ENCODE results near the gene CLCA2.
A peak's percentile ranks its signal among the peaks of the same experiment; 100 is the strongest.

The CLCA2 gene

GRCh38 chr1:86387916-86388627, 35.9 kb upstream of the CLCA2 start:
- Histone ChIP-seq H3K4me3 (no peak overlapping the region), H3K27ac (no peak overlapping the region), H3K4me2 (no peak overlapping the region), H3K36me3 (peaks cover 0 to 22% (median 0%) of the 10 kb centered on the region in 11 experiments; a peak in 3 of 22 replicates), H3K27me3 (no peaks in the 10 kb centered on the region), H3K9me3 (replicated peaks in 1 of 11) (peaks cover 0 to 9% (median 6%) of the 10 kb centered on the region in 11 experiments; a peak in 13 of 22 replicates), H3K4me1 (peaks cover 0 to 12% (median 0%) of the 10 kb centered on the region in 10 experiments; a peak in 7 of 20 replicates), H4K20me1 (no peaks in the 10 kb centered on the region), H3K9ac (no peak overlapping the region)
- TF ChIP-seq Cebpa-rat (IDR thresholded peaks at IDR 0.05), result no peak

GRCh38 chr1:86388777-86389176, 35.2 kb upstream of the CLCA2 start:
- Histone ChIP-seq H3K36me3 (peaks cover 0 to 22% (median 0%) of the 10 kb centered on the region in 11 experiments; a peak in 3 of 22 replicates), H4K20me1 (no peaks in the 10 kb centered on the region), H3K9me3 (replicated peaks in 1 of 11) (peaks cover 0 to 9% (median 6%) of the 10 kb centered on the region in 11 experiments; a peak in 13 of 22 replicates), H3K4me1 (peaks cover 0 to 13% (median 0%) of the 10 kb centered on the region in 10 experiments; a peak in 5 of 20 replicates), H3K27ac (no peak overlapping the region), H3K27me3 (no peaks in the 10 kb centered on the region), H3K4me2 (no peak overlapping the region), H3K4me3 (no peak overlapping the region), H3K9ac (no peak overlapping the region)
- TF ChIP-seq Cebpa-rat (IDR thresholded peaks at IDR 0.05), result no peak

DNA sequence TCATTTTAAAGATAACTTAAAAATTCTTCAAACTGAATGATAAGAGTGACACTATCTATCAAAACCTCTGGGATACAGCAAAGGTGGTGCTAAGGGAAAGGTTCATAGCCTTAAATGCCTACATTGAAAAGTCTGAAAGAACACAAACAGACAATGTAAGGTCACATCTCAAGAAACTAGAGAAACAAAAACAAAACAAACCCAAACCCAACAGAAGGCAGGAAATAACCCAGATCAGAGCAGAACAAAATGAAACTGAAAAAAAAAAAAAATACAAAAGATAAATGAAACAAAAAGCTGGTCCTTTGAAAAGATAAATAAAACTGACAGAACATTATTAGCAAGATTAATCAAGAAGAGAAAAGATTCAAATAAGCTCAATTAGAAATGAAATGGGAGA, 34.7 kb upstream of the CLCA2 start:
- H3K9me3 ChIP-seq (replicated peaks in 1 of 11), result peaks cover 0 to 9% (median 6%) of the 10 kb centered on the region in 11 experiments; a peak in 13 of 22 replicates
- H4K20me1 ChIP-seq, result no peaks in the 10 kb centered on the region
- H3K4me2 ChIP-seq, result peak overlapping the region in 3 of 11 experiments; percentile 1 to 44 (median 10); a peak in 3 of 22 replicates
- no peak overlapping the region for H3K27ac ChIP-seq
- no peak for TF ChIP-seq Cebpa-rat (IDR thresholded peaks at IDR 0.05)
- H3K9ac ChIP-seq, result no peak overlapping the region
- peaks cover 0 to 18% (median 0%) of the 10 kb centered on the region in 10 experiments; a peak in 7 of 20 replicates for H3K4me1 ChIP-seq
- no peak overlapping the region for H3K4me3 ChIP-seq
- H3K36me3 ChIP-seq, result peaks cover 0 to 22% (median 0%) of the 10 kb centered on the region in 11 experiments; a peak in 3 of 22 replicates
- no peaks in the 10 kb centered on the region for H3K27me3 ChIP-seq

GRCh38 chr1:86394416-86394815, 29.6 kb upstream of the CLCA2 start:
- Histone ChIP-seq H3K4me1 (peaks cover 16 to 36% (median 20%) of the 10 kb centered on the region in 10 experiments), H3K36me3 (peaks cover 0 to 7% (median 0%) of the 10 kb centered on the region in 11 experiments; a peak in 2 of 22 replicates), H4K20me1 (no peaks in the 10 kb centered on the region), H3K4me3 (peak overlapping the region in 3 of 10 experiments; percentile 73 to 88 (median 81); a peak in 3 of 20 replicates), H3K9me3 (replicated peaks in 1 of 11) (peaks cover 0 to 9% (median 6%) of the 10 kb centered on the region in 11 experiments; a peak in 13 of 22 replicates), H3K27me3 (no peaks in the 10 kb centered on the region), H3K9ac (peak overlapping the region in 2 of 11 experiments; percentile 1 to 23; a peak in 2 of 22 replicates), H3K27ac (no peak overlapping the region), H3K4me2 (peak overlapping the region in 8 of 11 experiments; percentile 77 to 96 (median 92); a peak in 12 of 22 replicates)
- no peak for TF ChIP-seq Cebpa-rat (IDR thresholded peaks at IDR 0.05)

GRCh38 chr1:86395751-86396497, 28.0 kb upstream of the CLCA2 start, which contains the start of gene ODF2L:
Gene ODF2L, minus strand, starts transcription at chr1:86396323. Its CDS starts 9,296 bp downstream, at chr1:86387027.
- TF ChIP-seq Cebpa-rat (IDR thresholded peaks at IDR 0.05), result no peak
- Histone ChIP-seq H3K36me3 (peaks cover 0 to 7% (median 0%) of the 10 kb centered on the region in 11 experiments; a peak in 2 of 22 replicates), H3K9me3 (replicated peaks in 1 of 11) (peaks cover 0 to 9% (median 5%) of the 10 kb centered on the region in 11 experiments; a peak in 13 of 22 replicates), H3K27me3 (no peaks in the 10 kb centered on the region), H3K4me1 (peaks cover 16 to 32% (median 20%) of the 10 kb centered on the region in 10 experiments), H3K4me3 (peak within 1 kb of the TSS; percentile 73 to 89 (median 81)), H3K4me2 (peak within 1 kb of the TSS; percentile 77 to 96 (median 90)), H3K27ac (peak within 1 kb of the TSS; percentile 65 to 92 (median 73)), H3K9ac (peak within 1 kb of the TSS; percentile 72 to 93 (median 81)), H4K20me1 (no peaks in the 10 kb centered on the region)

DNA sequence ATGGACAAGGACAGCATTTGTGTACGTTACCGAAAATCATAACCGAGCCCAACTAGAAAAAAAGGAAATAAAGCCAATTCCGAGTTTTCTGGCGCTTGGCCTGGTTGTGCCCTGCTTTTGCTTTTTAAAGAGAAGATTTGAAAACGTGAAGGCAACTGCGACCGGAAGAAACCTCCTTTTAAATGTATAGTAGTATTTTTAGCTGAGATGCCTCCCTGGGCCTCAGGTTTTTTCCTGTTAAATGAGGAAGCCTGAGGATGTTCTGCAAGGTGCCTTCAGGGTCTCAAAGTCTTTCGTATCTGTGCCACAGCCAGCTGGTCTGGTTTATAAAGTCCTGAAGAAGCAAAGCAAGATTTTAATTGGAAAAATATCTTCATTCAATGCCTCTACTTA, 27.5 kb upstream of the CLCA2 start:
- Histone ChIP-seq H3K4me2 (peak overlapping the region; percentile 77 to 94 (median 89)), H3K9ac (peak overlapping the region; percentile 72 to 93 (median 81)), H3K27me3 (no peaks in the 10 kb centered on the region), H3K9me3 (replicated peaks in 1 of 11) (peaks cover 0 to 4% (median under 1%) of the 10 kb centered on the region in 11 experiments; a peak in 8 of 22 replicates), H3K27ac (peak overlapping the region; percentile 22 to 92 (median 73); a peak in 20 of 22 replicates), H3K4me1 (peaks cover 16 to 32% (median 20%) of the 10 kb centered on the region in 10 experiments), H4K20me1 (no peaks in the 10 kb centered on the region), H3K4me3 (peak overlapping the region; percentile 73 to 89 (median 81)), H3K36me3 (peaks cover 0 to 1% (median 0%) of the 10 kb centered on the region in 11 experiments; a peak in 2 of 22 replicates)
- no peak for TF ChIP-seq Cebpa-rat (IDR thresholded peaks at IDR 0.05)

GRCh38 chr1:86409416-86410021, 14.5 kb upstream of the CLCA2 start:
- Histone ChIP-seq H3K4me3 (no peak overlapping the region), H3K36me3 (no peaks in the 10 kb centered on the region), H4K20me1 (no peaks in the 10 kb centered on the region), H3K27me3 (no peaks in the 10 kb centered on the region), H3K4me1 (no peaks in the 10 kb centered on the region), H3K27ac (no peak overlapping the region), H3K9me3 (replicated peaks in 1 of 11) (no peaks in the 10 kb centered on the region), H3K4me2 (no peak overlapping the region), H3K9ac (no peak overlapping the region)
- TF ChIP-seq Cebpa-rat (IDR thresholded peaks at IDR 0.05), result no peak

DNA sequence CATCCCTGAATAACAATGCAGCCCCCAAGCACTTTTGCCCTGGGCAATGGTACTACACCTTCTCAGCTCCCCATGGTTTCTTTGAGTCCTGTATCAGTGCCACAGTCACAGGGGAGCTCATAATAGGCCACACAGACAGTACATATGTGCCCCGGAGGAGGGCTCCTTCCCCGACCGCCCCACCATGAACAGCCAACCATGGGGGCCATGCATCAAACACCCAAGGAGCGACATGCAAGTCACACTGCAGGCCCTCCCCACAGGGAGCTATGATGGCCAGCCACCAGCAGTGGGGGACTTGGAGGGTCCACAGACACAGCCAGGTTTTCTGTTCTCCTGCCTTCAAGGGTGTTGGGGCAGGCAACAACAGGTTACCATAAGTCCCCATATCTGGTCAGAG, 13.1 kb upstream of the CLCA2 start:
- Histone ChIP-seq H3K4me2 (no peak overlapping the region), H3K9ac (no peak overlapping the region), H3K4me1 (no peaks in the 10 kb centered on the region), H3K9me3 (replicated peaks in 1 of 11) (no peaks in the 10 kb centered on the region), H3K4me3 (no peak overlapping the region), H4K20me1 (no peaks in the 10 kb centered on the region), H3K27me3 (no peaks in the 10 kb centered on the region), H3K36me3 (no peaks in the 10 kb centered on the region), H3K27ac (no peak overlapping the region)
- TF ChIP-seq Cebpa-rat (IDR thresholded peaks at IDR 0.05), result no peak

Data from BLaER1 treated with 17β-estradiol and CSF1 and Interleukin-3, amounts not matched to agents 10 nM and 100 nM (cell line).